CD4-positive, alpha-beta T cell (primary cell): Measurements from ENCODE around the gene THSD1. TPM values are rescaled to one million over a fixed set of nuclear protein-coding genes. Genes with fewer than 3 reads are reported as not detected.
"Not testable (repeated sequence)": the region's sequence is repeated elsewhere in the genome, so short reads cannot be mapped to it uniquely, and the experiment has no call there.

Source experiments
- ATAC-seq: fragments of 200-7000 bp; cut with Tn5 transposase; one replicate; pipeline ENCODE4 v1.10.0; 2022; ENCODE audit warnings: mild to moderate bottlenecking; ENCODE audit not compliant: poor library complexity
- CTCF ChIA-PET: fragments of 350-600 bp; sonication (Branson Sonifier 250); formaldehyde crosslinking; loops from one replicate; lab custom pipeline; 2021; ENCODE audit warnings: antibody characterized with exemption, inconsistent platforms; lab: Charles Lee
- POLR2A ChIA-PET: fragments of 350-600 bp; sonication (Branson Sonifier 250); formaldehyde crosslinking; loops from one replicate; lab custom pipeline; 2021; ENCODE audit warnings: antibody characterized with exemption, inconsistent platforms; lab: Charles Lee
- DNase-seq, 14 experiments: peaks; one replicate each; pipeline ENCODE4 v3.0.0-alpha.2; 2013 to 2020; ENCODE audit warnings: mixed read lengths in 2 of 14
- H3K27ac ChIP-seq, 2 donors: one replicate each; pipeline versions ENCODE4 v1.5.1 to v1.7.0; 2013; ENCODE audit warnings: low read length in 2 of 2, low read depth in 1 of 2, mild to moderate bottlenecking in 1 of 2
- H3K27me3 ChIP-seq, 2 experiments: 1 replicate in 1 of 2; 2 replicates in 1 of 2; pipeline versions ENCODE4 v1.6.1 to v1.7.0; 2013; ENCODE audit warnings: low read length in 2 of 2, control low read depth in 1 of 2, mild to moderate bottlenecking in 1 of 2, moderate library complexity in 1 of 2; ENCODE audit not compliant: insufficient read depth in 2 of 2, control insufficient read depth in 1 of 2
- H3K36me3 ChIP-seq: one replicate; pipeline ENCODE4 v1.6.1; 2013; ENCODE audit warnings: low read length, control low read depth; ENCODE audit not compliant: insufficient read depth
- H3K4me1 ChIP-seq: one replicate; pipeline ENCODE4 v1.6.1; 2013; ENCODE audit warnings: low read length, control low read depth; ENCODE audit not compliant: insufficient read depth
- H3K4me3 ChIP-seq: one replicate; pipeline ENCODE4 v1.5.1; 2013; ENCODE audit warnings: mild to moderate bottlenecking, low read length, moderate library complexity
- H3K9me3 ChIP-seq, 2 experiments: 1 replicate in 1 of 2; 2 replicates in 1 of 2; pipeline versions ENCODE4 v1.6.1 to v1.7.0; 2013; ENCODE audit warnings: low read length in 2 of 2, mild to moderate bottlenecking in 2 of 2, control low read depth in 1 of 2, moderate library complexity in 1 of 2; ENCODE audit not compliant: control insufficient read depth in 1 of 2, insufficient read depth in 1 of 2
- H3K27ac Mint-ChIP-seq: one replicate; pipeline ENCODE4 v1.8.0; 2020; ENCODE audit warnings: mixed read lengths
- H3K27me3 Mint-ChIP-seq: one replicate; pipeline ENCODE4 v1.8.0; 2021; ENCODE audit warnings: mixed read lengths
- H3K36me3 Mint-ChIP-seq: one replicate; pipeline ENCODE4 v1.8.0; 2021; ENCODE audit warnings: low read depth, mixed read lengths
- H3K4me1 Mint-ChIP-seq: one replicate; pipeline ENCODE4 v1.8.0; 2021; ENCODE audit warnings: low read depth, mixed read lengths
- H3K4me3 Mint-ChIP-seq: one replicate; pipeline ENCODE4 v1.8.0; 2020; ENCODE audit warnings: mild to moderate bottlenecking, mixed read lengths
- H3K9me3 Mint-ChIP-seq: one replicate; pipeline ENCODE4 v1.8.0; 2020; ENCODE audit warnings: mixed read lengths
- intact Hi-C, 2 experiments: fragments of 100-400 bp; cut with DNase I in 1 of 2; cut with micrococcal nuclease in 1 of 2; formaldehyde crosslinking; loops; one replicate each; pipeline versions ENCODE4 v1.15.1 to v1.9.0; 2023 to 2025; cut with DNase I, micrococcal nuclease
- total RNA-seq, 174 experiments: library from RNA in 2 of 174; stranded (reverse) in 2 of 174; gene quantifications; one replicate each; pipeline ENCODE4 v1.2.3 and lab custom pipeline; 2021 to 2026
- TF ChIP-seq, protein P1 (sequence below): fragments of 200-600 bp; IDR thresholded peaks from one replicate; pipeline ENCODE4 v1.8.0; 2022; ENCODE audit warnings: antibody characterized with exemption, mild to moderate bottlenecking

The THSD1 gene
- total RNA-seq, 2 experiments from 2014 or later: 0.53 to 0.60 TPM

DNA sequence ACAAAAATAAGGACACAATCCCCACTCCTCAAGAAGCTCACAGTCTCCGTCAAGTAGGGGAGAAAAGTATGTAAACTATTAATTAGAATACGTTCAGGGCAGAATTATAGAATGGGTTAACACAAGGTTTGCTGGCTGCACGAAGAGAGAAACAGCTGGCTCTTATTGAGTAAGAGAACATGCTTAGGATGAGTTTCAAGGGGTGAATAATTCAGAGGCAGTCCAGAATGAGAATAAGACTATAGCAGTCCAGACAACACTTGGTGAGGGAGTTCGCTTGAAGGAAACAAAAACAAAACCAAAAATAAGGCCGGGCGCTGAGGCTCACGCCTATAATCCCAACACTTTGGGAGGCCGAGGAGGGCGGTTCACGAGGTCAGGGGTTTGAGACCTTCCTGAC lies 61.9 kb downstream of the THSD1 start:
- Mint-ChIP-seq H3K27me3 (peaks cover 2% of the 10 kb centered on the region), H3K36me3 (no peaks in the 10 kb centered on the region), H3K4me3 (no peak overlapping the region), H3K9me3 (no peaks in the 10 kb centered on the region), H3K27ac (no peak overlapping the region), H3K4me1 (no peaks in the 10 kb centered on the region)
- no peak for DNase-seq
- Histone ChIP-seq H3K36me3 (no peaks in the 10 kb centered on the region), H3K27ac (no peak overlapping the region), H3K4me1 (no peaks in the 10 kb centered on the region), H3K27me3 (no peaks in the 10 kb centered on the region), H3K4me3 (no peak overlapping the region), H3K9me3 (no peaks in the 10 kb centered on the region)
- intact Hi-C loops: no loop called here
- no peak for ATAC-seq
- ChIA-PET POLR2A (no interaction called here), CTCF (interaction anchor here (1.5 to 2.0 kb wide), 2 partner anchors 104 to 106 kb away, joined by 8 to 18 read pairs; partner anchors contain the start of gene VPS36)
- TF ChIP-seq, protein P1, sequence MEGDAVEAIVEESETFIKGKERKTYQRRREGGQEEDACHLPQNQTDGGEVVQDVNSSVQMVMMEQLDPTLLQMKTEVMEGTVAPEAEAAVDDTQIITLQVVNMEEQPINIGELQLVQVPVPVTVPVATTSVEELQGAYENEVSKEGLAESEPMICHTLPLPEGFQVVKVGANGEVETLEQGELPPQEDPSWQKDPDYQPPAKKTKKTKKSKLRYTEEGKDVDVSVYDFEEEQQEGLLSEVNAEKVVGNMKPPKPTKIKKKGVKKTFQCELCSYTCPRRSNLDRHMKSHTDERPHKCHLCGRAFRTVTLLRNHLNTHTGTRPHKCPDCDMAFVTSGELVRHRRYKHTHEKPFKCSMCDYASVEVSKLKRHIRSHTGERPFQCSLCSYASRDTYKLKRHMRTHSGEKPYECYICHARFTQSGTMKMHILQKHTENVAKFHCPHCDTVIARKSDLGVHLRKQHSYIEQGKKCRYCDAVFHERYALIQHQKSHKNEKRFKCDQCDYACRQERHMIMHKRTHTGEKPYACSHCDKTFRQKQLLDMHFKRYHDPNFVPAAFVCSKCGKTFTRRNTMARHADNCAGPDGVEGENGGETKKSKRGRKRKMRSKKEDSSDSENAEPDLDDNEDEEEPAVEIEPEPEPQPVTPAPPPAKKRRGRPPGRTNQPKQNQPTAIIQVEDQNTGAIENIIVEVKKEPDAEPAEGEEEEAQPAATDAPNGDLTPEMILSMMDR: no peak

DNA sequence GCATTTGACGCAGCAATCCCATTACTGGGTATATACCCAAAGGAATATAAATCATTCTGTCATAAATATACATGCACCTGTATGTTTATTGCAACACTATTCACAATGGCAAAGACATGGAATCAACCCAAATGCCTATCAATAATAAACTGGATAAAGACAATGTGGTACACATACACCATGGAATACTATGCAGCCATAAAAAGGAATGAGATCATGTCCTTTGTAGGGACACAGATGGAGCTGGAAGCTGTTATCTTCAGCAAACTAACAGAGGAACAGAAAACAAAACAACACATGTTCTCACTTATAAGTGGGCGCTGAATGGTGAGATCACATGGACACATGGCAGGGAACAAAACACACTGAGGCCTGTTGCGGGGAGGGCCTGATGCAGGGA lies 63.8 kb downstream of the THSD1 start:
- H3K4me3 Mint-ChIP-seq, H3K36me3 Mint-ChIP-seq, H3K27ac ChIP-seq, POLR2A ChIA-PET, H3K4me1 ChIP-seq, H3K27me3 Mint-ChIP-seq, intact Hi-C loops, H3K9me3 Mint-ChIP-seq, DNase-seq, H3K27me3 ChIP-seq, H3K9me3 ChIP-seq, CTCF ChIA-PET, ATAC-seq, H3K36me3 ChIP-seq, H3K4me3 ChIP-seq, H3K27ac Mint-ChIP-seq, H3K4me1 Mint-ChIP-seq: not testable (repeated sequence)

DNA sequence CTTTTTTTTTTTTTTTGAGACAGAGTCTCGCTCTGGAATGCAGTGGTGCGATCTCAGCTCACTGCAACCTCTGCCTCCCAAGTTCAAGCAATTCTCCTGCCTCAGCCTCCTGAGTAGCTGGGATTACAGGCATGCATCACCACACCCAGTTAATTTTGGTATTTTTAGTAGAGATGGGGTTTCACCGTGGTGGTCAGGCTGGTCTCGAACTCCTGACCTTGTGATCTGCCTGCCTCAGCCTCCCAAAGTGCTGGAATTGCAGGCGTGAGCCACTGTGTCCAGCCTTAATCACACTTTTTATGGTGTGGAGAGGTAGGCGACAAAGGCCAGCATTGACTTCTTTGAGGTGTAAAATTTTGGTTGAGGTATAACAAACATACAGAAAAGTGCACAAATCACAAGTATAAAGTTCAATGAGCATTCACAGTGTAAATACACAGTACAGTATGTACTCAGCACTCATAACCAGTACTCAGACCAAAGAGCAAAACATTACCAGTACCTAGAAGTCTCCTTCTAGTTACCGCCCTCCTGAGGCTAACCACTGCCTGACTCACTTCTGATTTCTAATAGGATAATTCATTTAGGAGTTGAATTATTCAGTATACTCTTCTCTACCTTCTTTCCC lies 68.0 kb downstream of the THSD1 start:
- intact Hi-C loops, H3K4me3 Mint-ChIP-seq, H3K4me1 Mint-ChIP-seq, H3K9me3 Mint-ChIP-seq, DNase-seq, H3K27ac ChIP-seq, ATAC-seq, H3K4me3 ChIP-seq, H3K27me3 ChIP-seq, H3K4me1 ChIP-seq, H3K36me3 Mint-ChIP-seq, H3K27me3 Mint-ChIP-seq, POLR2A ChIA-PET, H3K9me3 ChIP-seq, H3K36me3 ChIP-seq, CTCF ChIA-PET, H3K27ac Mint-ChIP-seq: not testable (repeated sequence)

DNA sequence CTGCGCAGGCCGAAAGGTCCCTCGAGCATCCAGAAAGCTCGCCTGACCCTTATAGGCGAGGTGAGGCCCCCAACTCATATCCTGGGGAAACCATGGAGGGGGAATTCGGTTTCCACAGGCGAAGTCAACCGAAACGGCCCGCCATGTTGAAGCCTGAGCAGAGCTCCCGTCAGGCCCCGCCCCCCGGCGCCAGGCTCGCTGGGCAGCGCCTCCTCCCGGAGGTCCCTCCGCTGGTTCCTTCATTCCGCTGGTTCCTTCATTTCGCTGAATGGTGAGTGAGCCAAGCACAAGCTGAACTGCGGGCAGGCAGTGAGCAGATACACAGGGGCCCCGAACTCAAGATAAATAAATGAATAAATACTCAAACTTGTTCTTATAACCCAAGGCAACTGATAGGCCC lies 71.9 kb downstream of the THSD1 start:
- H3K9me3 ChIP-seq, H3K9me3 Mint-ChIP-seq, H3K27me3 ChIP-seq, H3K4me3 Mint-ChIP-seq, H3K27ac Mint-ChIP-seq, H3K4me1 Mint-ChIP-seq, H3K27ac ChIP-seq, POLR2A ChIA-PET, H3K36me3 ChIP-seq, H3K36me3 Mint-ChIP-seq, CTCF ChIA-PET, ATAC-seq, H3K27me3 Mint-ChIP-seq, H3K4me3 ChIP-seq, intact Hi-C loops, H3K4me1 ChIP-seq, DNase-seq: not testable (repeated sequence)

DNA sequence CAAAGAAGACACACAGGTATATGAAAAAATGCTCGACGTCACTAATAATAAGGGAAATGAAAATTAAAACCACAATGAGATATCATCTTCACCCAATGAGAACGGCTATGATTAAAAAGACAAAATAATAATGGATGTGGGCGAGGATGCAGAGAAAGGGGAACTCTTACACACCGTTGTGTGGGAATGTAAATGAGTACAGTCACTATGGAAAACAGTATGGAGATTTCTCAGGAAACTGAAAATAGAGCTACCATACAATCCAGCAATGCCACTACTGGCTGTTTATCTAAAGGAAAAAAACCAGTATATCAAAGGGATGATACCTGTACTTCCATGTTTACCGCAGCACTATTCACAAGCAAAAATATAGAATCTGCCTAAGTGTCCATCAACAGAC lies 74.1 kb downstream of the THSD1 start:
- H3K27me3 ChIP-seq, H3K4me3 Mint-ChIP-seq, H3K4me1 ChIP-seq, H3K36me3 Mint-ChIP-seq, H3K4me3 ChIP-seq, ATAC-seq, CTCF ChIA-PET, H3K27ac ChIP-seq, H3K27ac Mint-ChIP-seq, intact Hi-C loops, POLR2A ChIA-PET, H3K36me3 ChIP-seq, DNase-seq, H3K9me3 Mint-ChIP-seq, H3K27me3 Mint-ChIP-seq, H3K9me3 ChIP-seq, H3K4me1 Mint-ChIP-seq: not testable (repeated sequence)
